Nephron (organoid): Measurements from ENCODE around the gene TNIK.

Source experiments
- H3K27ac Mint-ChIP-seq, 3 experiments: 2 replicates each; pipeline ENCODE4 v1.8.0; 2020; ENCODE audit warnings: mixed read lengths in 3 of 3, mild to moderate bottlenecking in 2 of 3, moderate library complexity in 1 of 3
- H3K27me3 Mint-ChIP-seq: 2 replicates; pipeline ENCODE4 v1.8.0; 2021; ENCODE audit warnings: low read depth, mild to moderate bottlenecking, moderate library complexity, mixed read lengths
- H3K36me3 Mint-ChIP-seq: 2 replicates; pipeline ENCODE4 v1.8.0; 2020; ENCODE audit warnings: low read depth, mixed read lengths
- H3K4me1 Mint-ChIP-seq: 2 replicates; pipeline ENCODE4 v1.8.0; 2020; ENCODE audit warnings: mixed read lengths
- H3K4me3 Mint-ChIP-seq, 3 experiments: 2 replicates each; pipeline ENCODE4 v1.8.0; 2020; ENCODE audit warnings: mild to moderate bottlenecking in 3 of 3, mixed read lengths in 3 of 3, moderate library complexity in 2 of 3
- H3K9me3 Mint-ChIP-seq: 2 replicates; pipeline ENCODE4 v1.8.0; 2020; ENCODE audit warnings: mixed read lengths
- CTCF ChIP-seq, 3 experiments: fragments of 200-600 bp; sonication (generic); IDR thresholded peaks; one replicate each; pipeline ENCODE4 v1.5.0; 2021; ENCODE audit warnings: antibody characterized with exemption in 3 of 3; ENCODE audit not compliant: unreplicated experiment in 3 of 3

The TNIK gene

GRCh38 chr3:171399842-171400241, 60.4 kb downstream of the TNIK start:
- H3K27me3 Mint-ChIP-seq = no peaks in the 10 kb centered on the region
- H3K4me1 Mint-ChIP-seq = peaks cover 80% of the 10 kb centered on the region
- peaks cover 6% of the 10 kb centered on the region for H3K9me3 Mint-ChIP-seq
- H3K27ac Mint-ChIP-seq = no peak overlapping the region
- no peak overlapping the region for H3K4me3 Mint-ChIP-seq
- no peaks in the 10 kb centered on the region for H3K36me3 Mint-ChIP-seq
- no peak for TF ChIP-seq CTCF (IDR thresholded peaks at IDR 0.05; ENCODE audit: unreplicated experiment in 3 of 3)

- peaks cover 6% of the 10 kb centered on the region for H3K9me3 Mint-ChIP-seq
Measured at GRCh38 chr3:171398343-171398742, 61.9 kb downstream of the TNIK start.

GRCh38 chr3:171397089-171397488, 63.1 kb downstream of the TNIK start:
- no peak overlapping the region for H3K4me3 Mint-ChIP-seq
- no peaks in the 10 kb centered on the region for H3K27me3 Mint-ChIP-seq
- TF ChIP-seq CTCF (IDR thresholded peaks at IDR 0.05; ENCODE audit: unreplicated experiment in 3 of 3) = no peak
- peak overlapping the region in 1 of 3 experiments; percentile 62 for H3K27ac Mint-ChIP-seq
- peaks cover 80% of the 10 kb centered on the region for H3K4me1 Mint-ChIP-seq
- H3K9me3 Mint-ChIP-seq = peaks cover 1% of the 10 kb centered on the region
- no peaks in the 10 kb centered on the region for H3K36me3 Mint-ChIP-seq

More at GRCh38 chr3:171398343-171398742, 61.9 kb downstream of the TNIK start:
- no peaks in the 10 kb centered on the region for H3K27me3 Mint-ChIP-seq
- H3K4me3 Mint-ChIP-seq = no peak overlapping the region
- H3K36me3 Mint-ChIP-seq = no peaks in the 10 kb centered on the region
- TF ChIP-seq CTCF (IDR thresholded peaks at IDR 0.05; ENCODE audit: unreplicated experiment in 3 of 3) = no peak
- peaks cover 81% of the 10 kb centered on the region for H3K4me1 Mint-ChIP-seq
- H3K27ac Mint-ChIP-seq = peak overlapping the region in 1 of 3 experiments; percentile 17

GRCh38 chr3:171396048-171396447, 64.2 kb downstream of the TNIK start:
- H3K4me1 Mint-ChIP-seq = peaks cover 69% of the 10 kb centered on the region
- peak overlapping the region in 1 of 3 experiments; percentile 6 for H3K27ac Mint-ChIP-seq
- no peak overlapping the region for H3K4me3 Mint-ChIP-seq
- H3K9me3 Mint-ChIP-seq = no peaks in the 10 kb centered on the region
- H3K27me3 Mint-ChIP-seq = no peaks in the 10 kb centered on the region
- no peak for TF ChIP-seq CTCF (IDR thresholded peaks at IDR 0.05; ENCODE audit: unreplicated experiment in 3 of 3)
- H3K36me3 Mint-ChIP-seq = peaks cover 5% of the 10 kb centered on the region

- no peak for TF ChIP-seq CTCF (IDR thresholded peaks at IDR 0.05; ENCODE audit: unreplicated experiment in 3 of 3)
- Mint-ChIP-seq H3K36me3 (peaks cover 5% of the 10 kb centered on the region), H3K27ac (peak overlapping the region; percentile 87 to 93 (median 90)), H3K4me1 (peaks cover 63% of the 10 kb centered on the region), H3K4me3 (peak overlapping the region in 2 of 3 experiments; percentile 16), H3K27me3 (no peaks in the 10 kb centered on the region), H3K9me3 (no peaks in the 10 kb centered on the region)
Measured at GRCh38 chr3:171393032-171393744, 67.0 kb downstream of the TNIK start.

- Mint-ChIP-seq H3K4me1 (peaks cover 55% of the 10 kb centered on the region), H3K27me3 (no peaks in the 10 kb centered on the region), H3K4me3 (no peak overlapping the region), H3K27ac (peak overlapping the region in 1 of 3 experiments; percentile 87), H3K9me3 (no peaks in the 10 kb centered on the region), H3K36me3 (peaks cover 5% of the 10 kb centered on the region)
- no peak for TF ChIP-seq CTCF (IDR thresholded peaks at IDR 0.05; ENCODE audit: unreplicated experiment in 3 of 3)
Measured at GRCh38 chr3:171391432-171391831, 68.8 kb downstream of the TNIK start.
